Uterus (tissue), 2 donors: ENCODE data around the gene PTPRJ.

Experiments used
- POLR2A ChIP-seq, 2 donors: fragments of 450-650 bp; IDR thresholded peaks; one replicate each; pipeline ENCODE4 v1.6.1; 2016; ENCODE audit warnings: antibody characterized with exemption in 2 of 2, mild to moderate bottlenecking in 1 of 2, moderate library complexity in 1 of 2
- TF ChIP-seq, protein P1 (sequence below), 4 experiments: fragments of 200-600 bp in 2 of 4; fragments of 450-650 bp in 2 of 4; sonication (generic) in 2 of 4; IDR thresholded peaks; one replicate each; pipeline ENCODE4 v1.5.1; 2016 to 2019; ENCODE audit warnings: antibody characterized with exemption in 4 of 4, mild to moderate bottlenecking in 2 of 4, moderate library complexity in 1 of 4

- TF ChIP-seq, protein P1, sequence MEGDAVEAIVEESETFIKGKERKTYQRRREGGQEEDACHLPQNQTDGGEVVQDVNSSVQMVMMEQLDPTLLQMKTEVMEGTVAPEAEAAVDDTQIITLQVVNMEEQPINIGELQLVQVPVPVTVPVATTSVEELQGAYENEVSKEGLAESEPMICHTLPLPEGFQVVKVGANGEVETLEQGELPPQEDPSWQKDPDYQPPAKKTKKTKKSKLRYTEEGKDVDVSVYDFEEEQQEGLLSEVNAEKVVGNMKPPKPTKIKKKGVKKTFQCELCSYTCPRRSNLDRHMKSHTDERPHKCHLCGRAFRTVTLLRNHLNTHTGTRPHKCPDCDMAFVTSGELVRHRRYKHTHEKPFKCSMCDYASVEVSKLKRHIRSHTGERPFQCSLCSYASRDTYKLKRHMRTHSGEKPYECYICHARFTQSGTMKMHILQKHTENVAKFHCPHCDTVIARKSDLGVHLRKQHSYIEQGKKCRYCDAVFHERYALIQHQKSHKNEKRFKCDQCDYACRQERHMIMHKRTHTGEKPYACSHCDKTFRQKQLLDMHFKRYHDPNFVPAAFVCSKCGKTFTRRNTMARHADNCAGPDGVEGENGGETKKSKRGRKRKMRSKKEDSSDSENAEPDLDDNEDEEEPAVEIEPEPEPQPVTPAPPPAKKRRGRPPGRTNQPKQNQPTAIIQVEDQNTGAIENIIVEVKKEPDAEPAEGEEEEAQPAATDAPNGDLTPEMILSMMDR (IDR thresholded peaks at IDR 0.05), result no peak
- TF ChIP-seq POLR2A (IDR thresholded peaks at IDR 0.05), result no peak
These were observed 182.5 kb downstream of the PTPRJ start for GRCh38 chr11:48162885-48163268.
